ENCODE data around the gene ZBTB14. TPM values are rescaled to one million over a fixed set of nuclear protein-coding genes. Genes with fewer than 3 reads are reported as not detected.

The ZBTB14 gene
- total RNA-seq, 2 experiments from 2014 or later = 23.9 to 25.5 TPM

GRCh38 chr18:5294113-5294456, 1.4 kb downstream of the ZBTB14 start:
- Mint-ChIP-seq H3K4me3 (peak overlapping the region; percentile 83), H3K27me3 (no peaks in the 10 kb centered on the region), H3K27ac (peak overlapping the region; percentile 91), H3K36me3 (ENCODE audit: low read depth) (peaks cover 38% of the 10 kb centered on the region), H3K9me3 (no peaks in the 10 kb centered on the region), H3K4me1 (ENCODE audit: low read depth) (peaks cover 31% of the 10 kb centered on the region)
- POLR2A ChIA-PET = interaction anchor here (0.6 to 5.0 kb wide), 7 partner anchors 10 to 57 kb away, joined by 3 to 101 read pairs (median 7); no protein-coding TSS in a partner anchor
- intact Hi-C loops (cut with micrococcal nuclease) = loop anchor here (2.0 to 10.0 kb wide), 2 partner anchors 55 to 219 kb away; no protein-coding TSS in a partner anchor
- CTCF ChIA-PET = interaction anchor here (1.2 to 2.1 kb wide), 3 partner anchors 9 to 56 kb away, joined by 3 to 16 read pairs (median 6); no protein-coding TSS in a partner anchor
- no peak for DNase-seq
- no peak for TF ChIP-seq CTCF (IDR thresholded peaks at IDR 0.05)
- no peak for ATAC-seq

DNA sequence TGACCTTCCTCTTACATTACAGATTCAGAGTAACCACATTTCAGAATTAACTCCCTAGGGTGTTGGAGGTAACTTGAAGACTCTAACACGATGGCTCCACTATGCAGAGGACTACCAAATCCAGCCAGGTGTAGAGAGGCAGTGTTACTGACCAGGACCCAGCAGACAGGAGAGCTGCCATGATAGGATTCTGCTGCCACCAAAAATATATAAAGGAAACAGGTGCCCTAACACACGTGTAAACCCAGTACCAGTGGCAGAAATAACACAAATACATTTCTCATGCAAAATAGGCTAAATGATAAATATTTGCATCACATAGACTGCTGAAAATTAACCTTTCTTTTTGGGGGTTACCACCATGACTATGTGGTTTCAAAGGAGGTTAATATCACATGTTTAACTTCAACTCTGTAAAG, 7.0 kb downstream of the ZBTB14 start:
- POLR2A ChIA-PET = no interaction called here
- Mint-ChIP-seq H3K4me3 (no peak overlapping the region), H3K27ac (no peak overlapping the region), H3K9me3 (no peaks in the 10 kb centered on the region), H3K36me3 (ENCODE audit: low read depth) (peaks cover 53% of the 10 kb centered on the region), H3K4me1 (ENCODE audit: low read depth) (peaks cover 44% of the 10 kb centered on the region), H3K27me3 (no peaks in the 10 kb centered on the region)
- no peak for TF ChIP-seq CTCF (IDR thresholded peaks at IDR 0.05)
- ATAC-seq (no peak), DNase-seq (no peak)
- CTCF ChIA-PET = no interaction called here
- intact Hi-C loops (cut with micrococcal nuclease) = no loop called here

DNA sequence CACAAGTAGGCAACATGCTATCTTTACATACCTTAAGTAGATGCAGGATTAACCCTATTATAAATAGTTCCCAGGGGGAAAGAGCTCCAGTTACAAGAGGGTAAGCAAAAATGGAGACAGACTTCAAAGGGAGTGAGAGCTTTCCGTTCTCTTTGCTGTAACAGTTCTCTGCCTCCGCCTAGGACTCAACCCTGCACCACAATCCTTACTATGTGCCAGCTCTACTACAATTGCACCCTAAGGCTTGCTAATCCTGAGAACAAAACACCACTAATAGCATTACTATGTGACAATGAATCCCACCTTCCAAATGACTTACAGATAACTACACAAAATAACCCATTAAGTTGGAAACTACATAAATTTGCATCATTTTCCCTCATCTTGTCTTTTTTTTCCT, 7.7 kb downstream of the ZBTB14 start:
- POLR2A ChIA-PET = no interaction called here
- intact Hi-C loops (cut with micrococcal nuclease) = no loop called here
- no peaks in the 10 kb centered on the region for H3K27me3 Mint-ChIP-seq
- peaks cover 48% of the 10 kb centered on the region for H3K36me3 Mint-ChIP-seq (ENCODE audit: low read depth)
- H3K4me1 Mint-ChIP-seq (ENCODE audit: low read depth) = peaks cover 44% of the 10 kb centered on the region
- H3K9me3 Mint-ChIP-seq = no peaks in the 10 kb centered on the region
- no peak for TF ChIP-seq CTCF (IDR thresholded peaks at IDR 0.05)
- no peak overlapping the region for H3K27ac Mint-ChIP-seq
- no peak for ATAC-seq
- CTCF ChIA-PET = no interaction called here
- H3K4me3 Mint-ChIP-seq = no peak overlapping the region
- DNase-seq = no peak

GRCh38 chr18:5286525-5286924, 9.0 kb downstream of the ZBTB14 start:
- Mint-ChIP-seq H3K27ac (no peak overlapping the region), H3K4me1 (ENCODE audit: low read depth) (peaks cover 41% of the 10 kb centered on the region), H3K36me3 (ENCODE audit: low read depth) (peaks cover 39% of the 10 kb centered on the region), H3K27me3 (no peaks in the 10 kb centered on the region), H3K4me3 (no peak overlapping the region), H3K9me3 (no peaks in the 10 kb centered on the region)
- no peak for TF ChIP-seq CTCF (IDR thresholded peaks at IDR 0.05)
- ChIA-PET POLR2A (no interaction called here), CTCF (no interaction called here)
- intact Hi-C loops (cut with micrococcal nuclease) = no loop called here
- DNase-seq (no peak), ATAC-seq (no peak)

DNA sequence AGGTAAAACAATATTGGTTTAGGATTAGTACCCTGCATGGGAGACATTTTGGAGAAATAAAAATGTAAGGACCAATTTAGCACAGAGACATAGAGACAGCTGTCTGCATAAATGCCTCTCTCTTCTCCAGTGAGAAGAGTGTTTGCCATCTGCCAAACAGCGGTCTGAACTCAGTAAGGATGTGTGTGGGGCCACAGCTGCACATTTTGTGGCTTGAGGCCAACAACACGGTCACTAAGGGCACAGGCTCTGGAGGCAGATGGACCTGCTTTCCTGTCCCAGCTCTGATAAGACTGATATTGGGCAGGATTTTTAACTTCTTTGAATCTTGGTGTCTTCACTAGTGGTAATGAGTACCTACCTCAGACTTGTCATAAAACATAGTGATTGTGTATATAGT, 10.2 kb downstream of the ZBTB14 start:
- Mint-ChIP-seq H3K4me3 (no peak overlapping the region), H3K36me3 (ENCODE audit: low read depth) (peaks cover 28% of the 10 kb centered on the region), H3K27me3 (no peaks in the 10 kb centered on the region), H3K4me1 (ENCODE audit: low read depth) (peaks cover 34% of the 10 kb centered on the region), H3K9me3 (peaks cover 4% of the 10 kb centered on the region), H3K27ac (no peak overlapping the region)
- ChIA-PET POLR2A (interaction anchor here (1.3 kb wide), 1 partner anchor 47 kb away, joined by 4 read pairs; no protein-coding TSS in a partner anchor), CTCF (no interaction called here)
- DNase-seq = no peak
- TF ChIP-seq CTCF (IDR thresholded peaks at IDR 0.05) = no peak
- ATAC-seq = no peak
- intact Hi-C loops (cut with micrococcal nuclease) = no loop called here
